Pancreas (tissue), 10 donors: Measurements from ENCODE around the gene TMC3. TPM values are rescaled to one million over a fixed set of nuclear protein-coding genes. Genes with fewer than 3 reads are reported as not detected.
"Not testable (repeated sequence)": the region's sequence is repeated elsewhere in the genome, so short reads cannot be mapped to it uniquely, and the experiment has no call there.

Experiments
- ATAC-seq, 4 donors: fragments of 200-7000 bp; cut with Tn5 transposase; one replicate each; pipeline versions ENCODE4 v1.8.0 to v1.9.1; 2020; ENCODE audit warnings: mild to moderate bottlenecking in 4 of 4, moderate library complexity in 4 of 4
- DNase-seq, 6 donors: peaks; one replicate each; pipeline ENCODE4 v3.0.0-alpha.2; 2020
- FAIRE-seq: peaks from 2 replicates; lab custom pipeline; 2012; peaks lifted over from hg19 to GRCh38; lab: Jason Lieb, UNC
- H3K27ac ChIP-seq, 4 donors: fragments of 200-600 bp; sonication (generic); 1 replicate in 3 of 4; 2 replicates in 1 of 4; pipeline versions ENCODE4 v1.5.0 to v1.8.0; 2020
- H3K27me3 ChIP-seq, 4 donors: fragments of 200-600 bp; one replicate each; pipeline ENCODE4 v1.8.0; 2021
- H3K36me3 ChIP-seq, 3 donors: fragments of 200-600 bp; sonication (generic) in 1 of 3; one replicate each; pipeline versions ENCODE4 v1.5.0 to v1.8.0; 2020 to 2021
- H3K4me1 ChIP-seq, 3 donors: fragments of 200-600 bp; one replicate each; pipeline ENCODE4 v1.8.0; 2021
- H3K4me3 ChIP-seq, 4 donors: fragments of 200-600 bp; sonication (generic) in 2 of 4; one replicate each; pipeline versions ENCODE4 v1.5.0 to v1.8.0; 2020 to 2021
- H3K9me3 ChIP-seq, 4 donors: fragments of 200-600 bp; one replicate each; pipeline ENCODE4 v1.8.0; 2021
- CTCF ChIP-seq, 4 donors: fragments of 200-600 bp; sonication (generic) in 3 of 4; IDR thresholded peaks; one replicate each; pipeline versions ENCODE4 v1.5.0 to v1.8.0; 2021; ENCODE audit warnings: antibody characterized with exemption in 4 of 4
- WGBS, 2 donors: extraction: QIAGEN DNeasy Blood & Tissue Kit; methylation state at CpG; one replicate each; pipeline ENCODE4 v1.1.7; 2013; 5-methylcytosine and 5-hydroxymethylcytosine counted together
- intact Hi-C, 3 donors: fragments of 100-400 bp; cut with DNase I; formaldehyde crosslinking; loops; one replicate each; pipeline versions ENCODE4 v1.11.1 to v1.14.2; 2022
- polyA plus RNA-seq, 2 donors: library from polyadenylated mRNA; stranded (reverse); fragments of 200-250 nt; gene quantifications; one replicate each; pipeline ENCODE4 v1.2.3, GENCODE V29; 2013
- total RNA-seq, 6 donors: library from RNA; stranded (reverse); fragmentation: NEBNext Ultra II Directional in 4 of 6; extraction: Animal tissue kit (Norgen Biotek cat#: 25700) in 4 of 6; gene quantifications; one replicate each; pipeline versions ENCODE4 v1.2.1 to v1.2.4, GENCODE V29; 2021 to 2023
- donor health status: healthy with polysubstance abuse.
- donor health status: DM: no; HTN: no; CAD: no; lungs with moderate emphysema.
- donor health status: DM: no; HTN: no; CAD: no.
- donor health status: control.
- donor health status: control.
- donor health status: Bipolar disorder and iron deficiency.
- donor health status: DM: yes; HTN: yes; CAD: no.
- donor health status: DM: no; HTN: no; CAD: no.
- donor health status: DM: no; HTN: no; CAD: no.
- donor health status: DM: yes; HTN: yes; CAD: no.

Gene TMC3
- total RNA-seq: under 1 TPM in 1 of 6 donors, not detected in 5; 0.03 TPM
- polyA plus RNA-seq: under 1 TPM in 1 of 2 donors, not detected in 1; 0.05 TPM

GRCh38 chr15:81373775-81374395 lies at the start of gene TMC3:
TMC3 (minus strand) TSS chr15:81374213; CDS start chr15:81374077, 136 bp downstream.
- TF ChIP-seq CTCF (IDR thresholded peaks at IDR 0.05): no peak
- intact Hi-C loops: no loop called here
- ATAC-seq (peak in 3 of 4 donors; percentile 37 to 61 (median 57)), FAIRE-seq (no peak), DNase-seq (no peak)
- Histone ChIP-seq H3K9me3 (no peaks in the 10 kb centered on the region), H3K4me1 (peaks cover 3 to 4% (median 3%) of the 10 kb centered on the region in 3 donors), H3K36me3 (peaks cover 0 to 6% (median 0%) of the 10 kb centered on the region in 3 donors), H3K27ac (no peak within 1 kb of the TSS), H3K27me3 (no peaks in the 10 kb centered on the region), H3K4me3 (no peak within 1 kb of the TSS)
- WGBS, 2 donors: 65 to 66% methylated on average over 11 of the region's 11 CpGs

DNA sequence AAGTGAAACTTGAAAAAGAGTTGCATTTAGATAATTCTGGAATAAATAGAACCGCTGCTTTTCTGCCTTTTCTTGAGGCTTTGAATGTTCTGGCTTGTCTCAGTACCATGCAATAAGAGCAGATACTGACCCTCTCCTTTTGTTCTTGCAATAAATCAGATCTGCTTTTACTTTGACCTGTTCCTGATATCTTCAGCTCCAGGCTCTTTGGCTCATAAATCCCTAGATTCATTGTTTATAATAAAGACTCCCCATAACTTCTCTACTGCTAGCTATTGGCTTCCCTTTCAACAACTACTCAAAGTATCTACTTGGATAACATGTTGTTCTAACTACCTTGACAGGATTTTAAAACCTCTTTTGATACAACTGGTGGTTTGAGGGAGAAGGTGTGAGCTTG lies 47.4 kb upstream of the TMC3 start:
- no peaks in the 10 kb centered on the region for H3K4me1 ChIP-seq
- H3K27ac ChIP-seq: no peak overlapping the region
- FAIRE-seq (no peak), DNase-seq (no peak), ATAC-seq (no peak)
- H3K36me3 ChIP-seq: no peaks in the 10 kb centered on the region
- no peak overlapping the region for H3K4me3 ChIP-seq
- WGBS, 2 donors: 94 to 100% methylated on average over 1 of the region's 1 CpG
- no peaks in the 10 kb centered on the region for H3K9me3 ChIP-seq
- no peaks in the 10 kb centered on the region for H3K27me3 ChIP-seq
- intact Hi-C loops: no loop called here
- TF ChIP-seq CTCF (IDR thresholded peaks at IDR 0.05): no peak

GRCh38 chr15:81419332-81419943 lies 45.4 kb upstream of the TMC3 start:
- intact Hi-C loops: no loop called here
- FAIRE-seq (no peak), ATAC-seq (no peak), DNase-seq (no peak)
- Histone ChIP-seq H3K27me3 (no peaks in the 10 kb centered on the region), H3K36me3 (no peaks in the 10 kb centered on the region), H3K27ac (no peak overlapping the region), H3K4me3 (no peak overlapping the region), H3K9me3 (no peaks in the 10 kb centered on the region), H3K4me1 (no peaks in the 10 kb centered on the region)
- TF ChIP-seq CTCF (IDR thresholded peaks at IDR 0.05): no peak
- 61 to 69% methylated on average over 8 of the region's 8 CpGs for WGBS, 2 donors

GRCh38 chr15:81418891-81419290 lies 44.9 kb upstream of the TMC3 start:
- TF ChIP-seq CTCF (IDR thresholded peaks at IDR 0.05): no peak
- H3K4me3 ChIP-seq: no peak overlapping the region
- DNase-seq (no peak), FAIRE-seq (no peak), ATAC-seq (peak in 1 of 4 donors; percentile 43)
- H3K9me3 ChIP-seq: no peaks in the 10 kb centered on the region
- intact Hi-C loops: no loop called here
- H3K4me1 ChIP-seq: no peaks in the 10 kb centered on the region
- no peaks in the 10 kb centered on the region for H3K27me3 ChIP-seq
- H3K36me3 ChIP-seq: no peaks in the 10 kb centered on the region
- no peak overlapping the region for H3K27ac ChIP-seq
- 33 to 46% methylated on average over 5 of the region's 5 CpGs for WGBS, 2 donors

DNA sequence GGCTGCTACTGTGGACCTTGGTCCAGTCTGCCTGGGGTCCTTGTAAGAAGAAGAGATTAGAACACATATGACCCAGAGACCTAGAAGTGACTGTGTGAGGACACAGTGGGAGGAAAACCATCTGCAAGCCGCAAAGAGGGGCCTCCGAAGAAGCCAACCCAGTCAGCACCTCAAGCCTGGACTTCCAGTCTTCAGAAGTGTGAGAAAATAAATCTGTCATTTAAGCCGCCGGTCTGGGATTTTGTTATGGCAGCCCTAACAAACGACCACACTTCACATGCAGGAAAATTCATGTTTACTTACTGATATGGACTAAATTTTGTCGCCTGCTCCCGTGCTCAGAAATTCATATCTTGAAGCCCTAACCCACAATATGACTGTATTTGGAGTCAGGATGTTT lies 44.4 kb upstream of the TMC3 start:
- H3K36me3 ChIP-seq: no peaks in the 10 kb centered on the region
- H3K4me1 ChIP-seq: no peaks in the 10 kb centered on the region
- no peaks in the 10 kb centered on the region for H3K9me3 ChIP-seq
- DNase-seq (no peak), FAIRE-seq (no peak), ATAC-seq (no peak)
- intact Hi-C loops: no loop called here
- H3K27ac ChIP-seq: no peak overlapping the region
- no peak overlapping the region for H3K4me3 ChIP-seq
- no peaks in the 10 kb centered on the region for H3K27me3 ChIP-seq
- 54 to 55% methylated on average over 7 of the region's 7 CpGs for WGBS, 2 donors
- no peak for TF ChIP-seq CTCF (IDR thresholded peaks at IDR 0.05)

DNA sequence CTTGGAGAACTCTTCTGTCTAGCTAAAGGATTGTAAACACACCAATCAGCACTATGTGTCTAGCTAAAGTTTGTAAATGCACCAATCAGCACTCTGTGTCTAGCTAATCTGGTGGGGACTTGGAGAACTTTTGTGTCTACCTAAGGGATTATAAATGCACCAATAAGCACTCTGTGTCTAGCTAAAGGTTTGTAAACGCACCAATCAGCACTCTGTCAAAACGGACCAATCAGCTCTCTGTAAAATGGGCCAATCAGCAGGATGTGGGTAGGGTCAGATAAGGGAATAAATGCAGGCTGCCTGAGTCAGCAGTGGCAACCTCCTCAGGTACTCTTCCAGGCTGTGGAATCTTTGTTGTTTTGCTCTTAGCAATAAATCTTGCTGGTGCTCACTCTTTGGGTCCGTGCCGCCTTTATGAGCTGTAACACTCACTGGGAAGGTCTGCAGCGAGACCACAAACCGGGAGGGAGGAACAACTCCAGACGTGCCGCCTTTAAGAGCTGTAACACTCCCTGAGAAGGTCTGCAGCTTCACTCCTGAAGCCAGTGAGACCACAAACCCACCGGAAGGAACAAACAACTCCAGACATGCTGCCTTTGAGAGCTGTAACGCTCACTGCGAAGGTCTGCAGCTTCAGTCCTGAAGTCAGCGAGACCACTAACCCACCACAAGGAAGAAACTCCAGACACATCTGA lies 40.4 kb upstream of the TMC3 start:
- H3K4me3 ChIP-seq, intact Hi-C loops, ATAC-seq, H3K27ac ChIP-seq, H3K36me3 ChIP-seq, FAIRE-seq, H3K9me3 ChIP-seq, H3K4me1 ChIP-seq, H3K27me3 ChIP-seq, DNase-seq: not testable (repeated sequence)
- 92 to 93% methylated on average over 12 of the region's 12 CpGs for WGBS, 2 donors
